A673 (cell line): ENCODE results near the gene CCDC197.

Experiments used
- EZH2 ChIP-seq: fragments of 200-600 bp; sonication (generic); IDR thresholded peaks from 2 replicates; pipeline ENCODE4 v1.6.1; 2017; ENCODE audit warnings: borderline replicate concordance, low read depth, mild to moderate bottlenecking, mixed read lengths, antibody characterized with exemption, low read length; ENCODE audit not compliant: poor library complexity, severe bottlenecking
- TF ChIP-seq, protein P1 (sequence below): fragments of 300-800, 200-600 bp; sonication (generic); conservative IDR thresholded peaks from 2 replicates; pipeline ENCODE4 v1.5.1; 2017; ENCODE audit warnings: low read depth, mild to moderate bottlenecking, antibody characterized with exemption, low read length, moderate library complexity, mixed read lengths

DNA sequence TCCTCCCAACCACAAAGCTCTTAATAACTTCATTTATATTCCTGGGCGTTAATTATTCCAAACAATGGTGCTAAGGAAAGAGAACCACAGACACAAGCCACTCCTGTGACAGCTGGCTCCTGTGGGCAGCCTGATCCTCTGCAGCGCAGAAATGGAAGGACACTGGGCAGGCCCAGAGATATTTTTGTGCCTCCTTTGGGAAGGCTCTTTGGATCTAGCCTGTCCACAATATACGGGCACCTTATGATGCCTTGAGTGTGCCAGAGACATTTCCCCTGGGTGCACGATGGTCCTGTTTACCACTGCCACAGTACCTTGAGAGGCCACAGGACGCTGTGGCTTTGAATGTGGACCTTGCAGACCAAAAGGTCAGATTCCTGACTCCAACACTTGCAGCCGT is 22.8 kb upstream of the CCDC197 start:
- TF ChIP-seq EZH2: no peak
- TF ChIP-seq, protein P1, sequence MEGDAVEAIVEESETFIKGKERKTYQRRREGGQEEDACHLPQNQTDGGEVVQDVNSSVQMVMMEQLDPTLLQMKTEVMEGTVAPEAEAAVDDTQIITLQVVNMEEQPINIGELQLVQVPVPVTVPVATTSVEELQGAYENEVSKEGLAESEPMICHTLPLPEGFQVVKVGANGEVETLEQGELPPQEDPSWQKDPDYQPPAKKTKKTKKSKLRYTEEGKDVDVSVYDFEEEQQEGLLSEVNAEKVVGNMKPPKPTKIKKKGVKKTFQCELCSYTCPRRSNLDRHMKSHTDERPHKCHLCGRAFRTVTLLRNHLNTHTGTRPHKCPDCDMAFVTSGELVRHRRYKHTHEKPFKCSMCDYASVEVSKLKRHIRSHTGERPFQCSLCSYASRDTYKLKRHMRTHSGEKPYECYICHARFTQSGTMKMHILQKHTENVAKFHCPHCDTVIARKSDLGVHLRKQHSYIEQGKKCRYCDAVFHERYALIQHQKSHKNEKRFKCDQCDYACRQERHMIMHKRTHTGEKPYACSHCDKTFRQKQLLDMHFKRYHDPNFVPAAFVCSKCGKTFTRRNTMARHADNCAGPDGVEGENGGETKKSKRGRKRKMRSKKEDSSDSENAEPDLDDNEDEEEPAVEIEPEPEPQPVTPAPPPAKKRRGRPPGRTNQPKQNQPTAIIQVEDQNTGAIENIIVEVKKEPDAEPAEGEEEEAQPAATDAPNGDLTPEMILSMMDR: no peak
